HG03139 (cell line): ENCODE measurements around the gene METRNL.
"Not testable (repeated sequence)": the region's sequence is repeated elsewhere in the genome, so short reads cannot be mapped to it uniquely, and the experiment has no call there.

ENCODE experiments used
- ATAC-seq: cut with Tn5 transposase; IDR thresholded peaks from one replicate; pipeline ENCODE4 v1.9.1; 2021; ENCODE audit not compliant: unreplicated experiment

Gene METRNL

DNA sequence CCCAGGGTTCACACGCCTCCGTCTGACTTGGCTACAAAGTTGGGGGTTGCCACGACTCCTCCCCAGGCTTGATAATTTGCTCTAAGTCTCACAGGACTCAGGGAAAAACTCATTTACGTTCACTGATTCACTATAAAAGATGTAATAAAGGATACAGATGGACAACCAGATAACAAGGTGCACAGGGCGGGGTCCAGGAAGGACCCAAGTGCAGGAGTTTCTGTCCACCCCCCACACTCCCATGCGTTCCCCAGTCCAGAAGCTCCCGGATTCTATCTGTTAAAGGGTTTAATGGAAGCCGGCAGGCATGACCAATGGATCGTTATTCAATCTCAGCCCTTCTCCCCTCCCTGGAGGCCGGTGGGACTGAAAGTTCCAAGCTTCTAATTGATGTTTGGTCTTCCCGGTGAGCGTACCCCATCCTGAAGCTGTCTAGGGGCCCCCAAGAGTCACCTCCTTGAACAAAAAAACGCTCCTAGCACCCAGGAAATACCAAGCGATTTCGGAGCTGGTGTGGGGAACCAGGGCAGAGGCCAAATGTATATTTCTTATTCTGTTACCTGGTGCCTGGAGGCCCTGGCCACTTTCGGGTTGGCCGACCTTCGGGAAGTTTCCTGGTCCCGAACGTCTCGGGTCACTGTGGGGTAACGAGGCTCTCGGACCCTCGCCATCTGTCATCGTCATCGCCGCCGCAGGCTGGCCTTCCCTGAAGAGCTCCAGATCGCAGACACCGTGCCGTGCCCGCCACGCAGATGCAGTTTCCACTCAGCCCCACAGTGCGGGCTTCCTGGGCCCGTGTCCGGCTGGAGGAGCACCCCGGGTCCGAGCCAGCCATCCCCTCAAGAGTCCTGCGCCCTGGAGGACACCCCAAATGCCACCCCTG, 13.5 kb upstream of the METRNL start:
- ATAC-seq: no peak

DNA sequence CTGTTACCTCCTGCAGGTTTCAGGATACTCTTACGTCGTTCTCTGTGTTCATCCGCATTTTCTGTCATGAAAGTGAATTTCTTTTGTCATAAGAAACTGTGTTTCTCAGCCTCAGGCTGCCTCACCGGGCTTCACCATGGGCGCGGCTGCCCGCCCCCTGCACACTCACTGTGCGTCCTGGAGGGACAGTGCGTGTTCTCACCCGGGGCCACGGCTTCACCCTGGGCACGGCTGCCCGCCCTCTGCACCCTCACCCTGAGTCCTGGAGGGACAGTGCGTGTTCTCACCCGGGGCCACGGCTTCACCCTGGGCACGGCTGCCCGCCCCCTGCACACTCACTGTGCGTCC, 12.9 kb upstream of the METRNL start:
- ATAC-seq: not testable (repeated sequence)

DNA sequence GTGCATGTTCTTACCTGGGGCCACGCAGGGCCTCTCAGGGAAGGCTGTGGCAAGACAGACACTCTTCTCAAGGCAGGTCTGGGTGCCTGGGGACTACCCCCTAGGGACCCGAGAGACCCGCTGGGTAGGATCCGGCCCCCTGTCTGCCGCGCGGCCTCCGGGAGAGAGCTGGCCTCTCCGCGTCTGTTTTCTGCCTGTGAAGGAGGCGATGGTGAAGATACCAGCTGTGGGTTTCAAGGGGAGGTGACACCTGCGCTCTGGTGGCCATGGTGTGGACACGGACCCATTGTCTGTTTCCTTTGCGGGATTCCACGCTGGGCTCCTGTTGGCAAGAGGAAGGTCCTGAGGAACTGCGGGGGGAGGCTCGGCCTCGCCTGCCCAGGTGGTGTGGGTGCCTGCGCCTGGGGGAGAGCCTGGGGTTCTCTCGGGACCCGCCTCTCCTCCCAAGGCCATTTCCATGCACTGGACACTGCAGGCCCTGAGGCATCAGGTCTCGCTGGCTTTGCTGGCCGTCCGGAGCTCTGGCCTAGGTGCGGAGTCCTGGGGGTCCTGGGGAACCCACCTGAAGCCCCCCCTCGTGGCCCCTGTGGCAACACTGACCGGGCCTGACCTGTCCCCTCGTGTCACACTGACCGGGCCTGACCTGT, 12.2 kb upstream of the METRNL start:
- ATAC-seq: no peak

GRCh38 chr17:83067718-83068261, 11.6 kb upstream of the METRNL start:
- ATAC-seq: no peak

GRCh38 chr17:83068641-83069570, 10.5 kb upstream of the METRNL start:
- no peak for ATAC-seq

- ATAC-seq: no peak
Observed at GRCh38 chr17:83069571-83069906, 9.9 kb upstream of the METRNL start.

GRCh38 chr17:83069931-83070742, 9.3 kb upstream of the METRNL start:
- ATAC-seq: no peak

DNA sequence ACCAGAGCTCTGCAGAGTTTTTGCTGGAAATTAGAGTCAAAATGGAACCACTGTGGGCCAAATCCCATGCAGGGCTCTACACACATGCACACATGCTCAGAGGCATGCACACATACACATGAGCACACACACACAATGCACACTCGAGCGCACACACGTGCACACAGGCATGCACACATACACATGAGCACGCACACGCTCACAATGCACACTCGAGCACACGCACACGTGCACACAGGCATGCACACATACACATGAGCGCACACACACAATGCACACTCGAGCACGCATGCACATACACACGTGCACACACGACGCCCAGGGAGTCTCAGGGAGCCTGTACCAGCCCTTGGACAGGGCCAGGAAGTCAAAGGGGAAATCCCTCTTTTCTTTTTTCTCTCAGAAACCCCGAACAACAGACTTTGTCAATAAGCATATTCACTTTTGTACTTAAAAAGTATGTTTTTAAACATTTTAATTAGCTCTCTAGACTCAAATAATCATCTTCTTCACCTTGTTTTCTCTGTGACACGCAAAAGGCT, 8.5 kb upstream of the METRNL start:
- no peak for ATAC-seq

GRCh38 chr17:83071365-83071764, 8.0 kb upstream of the METRNL start:
- ATAC-seq: no peak

GRCh38 chr17:83071966-83072562, 7.3 kb upstream of the METRNL start:
- no peak for ATAC-seq

DNA sequence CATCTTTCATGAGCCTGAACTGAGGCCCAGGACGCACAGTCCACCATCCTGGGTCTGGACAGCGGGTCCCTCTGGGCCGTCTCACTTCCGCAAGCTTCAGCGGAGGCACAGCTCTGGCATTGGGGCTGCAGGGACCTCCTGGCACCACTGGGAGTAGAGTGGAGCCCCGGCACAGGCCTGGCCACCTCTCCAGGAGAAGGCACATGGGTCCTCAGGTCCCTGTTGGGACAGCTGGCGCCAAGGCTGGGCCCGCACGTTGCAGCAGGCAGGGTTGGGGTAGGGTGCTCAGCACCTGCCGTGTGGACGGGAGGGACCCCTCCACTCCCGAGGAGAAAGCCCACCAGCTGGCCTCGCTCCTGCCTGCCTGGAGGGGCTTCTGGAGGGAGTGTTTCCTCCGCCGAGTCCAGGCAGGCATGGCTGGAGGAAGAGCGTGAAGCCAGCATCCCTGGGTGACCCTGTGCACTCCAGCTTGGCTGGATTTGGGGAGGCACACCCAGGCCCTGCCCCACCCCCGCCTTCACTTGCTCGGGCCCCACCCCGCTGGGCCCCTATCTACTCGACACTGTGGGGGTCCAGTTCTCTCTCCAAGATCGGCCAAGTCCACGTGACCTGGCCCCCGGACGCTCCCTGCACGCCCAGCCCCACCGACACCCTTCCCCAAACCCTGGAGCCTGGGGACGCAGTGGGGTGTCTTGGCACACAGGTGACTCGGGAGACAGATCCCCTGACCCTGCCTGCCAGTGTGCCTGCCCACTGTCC, 6.6 kb upstream of the METRNL start:
- ATAC-seq: no peak

GRCh38 chr17:83073389-83074063, 5.9 kb upstream of the METRNL start:
- ATAC-seq: no peak

GRCh38 chr17:83074486-83075223, 4.8 kb upstream of the METRNL start:
- ATAC-seq: no peak

DNA sequence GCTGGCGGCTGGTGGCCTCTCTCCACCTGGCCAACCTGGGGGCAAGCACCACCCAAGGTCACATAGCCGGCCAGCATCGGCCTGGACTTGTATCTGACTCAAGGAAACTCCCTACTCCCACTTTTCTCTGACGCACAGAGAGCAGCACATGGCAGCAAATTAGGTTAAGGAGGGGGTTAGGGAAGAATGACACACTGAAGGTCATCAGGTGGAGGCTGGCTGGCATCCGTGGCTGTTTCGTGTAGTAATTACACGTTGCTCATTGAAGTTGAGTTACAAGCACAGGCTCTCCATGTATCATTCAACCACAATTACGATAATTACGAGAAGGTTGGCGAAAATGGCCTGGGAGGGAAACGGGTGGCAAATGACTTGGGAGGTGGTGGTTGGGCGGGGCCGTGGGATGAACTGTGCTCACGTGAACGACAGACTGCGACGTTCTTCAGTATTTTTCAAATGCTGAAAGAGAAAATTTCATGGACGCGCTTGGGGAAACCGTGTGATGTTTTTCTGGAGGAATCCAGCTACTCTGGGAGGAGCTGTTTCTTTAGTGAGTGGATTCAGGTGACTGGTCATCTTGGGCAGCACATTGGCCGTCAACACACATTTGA, 4.0 kb upstream of the METRNL start:
- ATAC-seq: no peak

DNA sequence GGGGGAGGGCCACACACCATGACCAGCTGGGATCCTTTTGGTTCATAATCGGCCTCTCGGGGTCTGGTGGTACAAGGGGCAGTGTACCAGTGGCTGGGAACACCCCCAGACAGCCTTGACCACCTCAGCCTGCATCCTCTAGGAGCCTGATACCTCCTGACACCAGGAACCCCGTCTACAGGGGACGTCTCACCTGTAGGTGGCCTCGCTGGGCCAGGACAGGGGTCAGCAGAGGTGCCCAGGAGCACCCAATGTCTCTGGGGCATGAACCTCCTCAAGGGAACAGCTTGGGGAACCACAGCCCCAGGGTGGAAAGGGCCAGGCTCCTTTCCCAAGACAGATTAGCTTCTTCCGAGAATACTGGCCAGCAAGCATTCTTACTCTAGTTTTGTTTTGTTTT, 2.5 kb upstream of the METRNL start:
- no peak for ATAC-seq

- ATAC-seq: no peak
Observed at GRCh38 chr17:83077411-83077810, 2.0 kb upstream of the METRNL start.

- no peak for ATAC-seq
Observed at GRCh38 chr17:83077939-83078338, 1.5 kb upstream of the METRNL start.
